Duodenal mucosa (tissue), 2 donors: Measurements from ENCODE around the gene ACTC1.

ENCODE experiments used
- H3K27ac ChIP-seq: one replicate; pipeline ENCODE4 v1.7.0; 2013; ENCODE audit warnings: low read depth, low read length
- H3K27me3 ChIP-seq, 2 donors: one replicate each; pipeline ENCODE4 v1.7.0; 2013; ENCODE audit warnings: low read length in 2 of 2, control low read depth in 1 of 2; ENCODE audit not compliant: insufficient read depth in 2 of 2, control insufficient read depth in 1 of 2
- H3K36me3 ChIP-seq, 2 donors: one replicate each; pipeline ENCODE4 v1.7.0; 2013; ENCODE audit warnings: low read length in 2 of 2, control low read depth in 1 of 2; ENCODE audit not compliant: insufficient read depth in 2 of 2, control insufficient read depth in 1 of 2
- H3K4me1 ChIP-seq, 2 donors: one replicate each; pipeline ENCODE4 v1.7.0; 2013; ENCODE audit warnings: low read length in 2 of 2, control low read depth in 1 of 2; ENCODE audit not compliant: insufficient read depth in 2 of 2, control insufficient read depth in 1 of 2
- H3K4me3 ChIP-seq, 2 donors: one replicate each; pipeline ENCODE4 v1.7.0; 2013; ENCODE audit warnings: low read length in 2 of 2, low read depth in 1 of 2
- H3K9ac ChIP-seq, 2 donors: one replicate each; pipeline ENCODE4 v1.7.0; 2013; ENCODE audit warnings: low read length in 2 of 2, low read depth in 1 of 2
- H3K9me3 ChIP-seq, 2 donors: one replicate each; pipeline ENCODE4 v1.7.0; 2013; ENCODE audit warnings: low read length in 2 of 2, control low read depth in 1 of 2; ENCODE audit not compliant: control insufficient read depth in 1 of 2

ACTC1 gene

DNA sequence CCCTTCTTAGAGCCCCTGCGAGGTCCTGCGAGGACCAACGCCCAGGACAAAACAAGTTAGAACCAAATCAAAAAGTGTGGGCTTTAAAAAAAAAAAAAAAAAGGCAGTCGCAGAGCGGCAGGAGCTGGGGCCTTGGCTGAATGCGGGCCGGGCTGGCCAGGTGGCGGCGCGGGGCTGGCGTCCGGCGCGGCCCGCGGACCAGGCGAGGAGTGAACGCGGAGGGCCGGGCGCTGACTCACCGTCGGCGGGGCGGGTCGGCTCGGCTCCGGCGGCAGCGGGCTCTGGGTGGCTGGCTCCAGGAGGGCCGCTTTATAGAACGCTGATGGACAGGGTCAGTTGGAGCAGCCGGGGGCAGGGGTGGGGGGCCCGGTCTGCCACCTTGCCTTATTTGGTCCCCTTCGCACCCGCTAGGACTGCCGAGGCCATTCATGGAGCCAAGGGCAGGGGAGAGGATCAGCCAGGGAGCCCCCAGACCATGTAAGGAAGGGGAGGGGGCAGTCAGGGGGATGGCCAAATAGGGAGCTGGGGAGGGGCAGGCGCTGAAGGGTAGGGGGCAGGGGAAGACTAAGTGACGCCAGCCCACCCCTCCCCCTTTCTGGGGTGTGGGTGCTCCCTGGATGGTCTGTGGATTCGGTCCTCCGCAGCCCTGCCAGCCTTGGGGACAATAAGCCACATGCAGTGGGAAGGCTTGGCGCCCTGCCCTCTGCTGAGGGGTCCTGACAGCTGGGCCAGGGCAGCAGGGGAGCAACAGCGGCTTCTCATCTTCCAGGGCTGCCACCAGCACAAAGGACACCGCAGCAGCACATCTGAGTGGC lies at the start of gene ACTC1:
ACTC1 (minus strand) TSS at position 283 of the 815 bp plus-strand sequence. CDS start 741 bp downstream, outside the sequence.
- Histone ChIP-seq H3K4me3 (no peak within 1 kb of the TSS), H3K9ac (no peak within 1 kb of the TSS), H3K4me1 (no peaks in the 10 kb centered on the region), H3K36me3 (no peaks in the 10 kb centered on the region), H3K27me3 (peaks cover 26% of the 10 kb centered on the region in 2 donors), H3K27ac (no peak within 1 kb of the TSS), H3K9me3 (no peaks in the 10 kb centered on the region)

GRCh38 chr15:34841262-34841725 lies 45.9 kb upstream of the ACTC1 start:
- Histone ChIP-seq H3K9ac (no peak overlapping the region), H3K27me3 (no peaks in the 10 kb centered on the region), H3K27ac (no peak overlapping the region), H3K4me1 (no peaks in the 10 kb centered on the region), H3K36me3 (no peaks in the 10 kb centered on the region), H3K9me3 (no peaks in the 10 kb centered on the region), H3K4me3 (no peak overlapping the region)

GRCh38 chr15:34838282-34838681 lies 42.9 kb upstream of the ACTC1 start:
- Histone ChIP-seq H3K36me3 (no peaks in the 10 kb centered on the region), H3K9ac (no peak overlapping the region), H3K9me3 (no peaks in the 10 kb centered on the region), H3K4me3 (no peak overlapping the region), H3K4me1 (no peaks in the 10 kb centered on the region), H3K27ac (no peak overlapping the region), H3K27me3 (no peaks in the 10 kb centered on the region)

DNA sequence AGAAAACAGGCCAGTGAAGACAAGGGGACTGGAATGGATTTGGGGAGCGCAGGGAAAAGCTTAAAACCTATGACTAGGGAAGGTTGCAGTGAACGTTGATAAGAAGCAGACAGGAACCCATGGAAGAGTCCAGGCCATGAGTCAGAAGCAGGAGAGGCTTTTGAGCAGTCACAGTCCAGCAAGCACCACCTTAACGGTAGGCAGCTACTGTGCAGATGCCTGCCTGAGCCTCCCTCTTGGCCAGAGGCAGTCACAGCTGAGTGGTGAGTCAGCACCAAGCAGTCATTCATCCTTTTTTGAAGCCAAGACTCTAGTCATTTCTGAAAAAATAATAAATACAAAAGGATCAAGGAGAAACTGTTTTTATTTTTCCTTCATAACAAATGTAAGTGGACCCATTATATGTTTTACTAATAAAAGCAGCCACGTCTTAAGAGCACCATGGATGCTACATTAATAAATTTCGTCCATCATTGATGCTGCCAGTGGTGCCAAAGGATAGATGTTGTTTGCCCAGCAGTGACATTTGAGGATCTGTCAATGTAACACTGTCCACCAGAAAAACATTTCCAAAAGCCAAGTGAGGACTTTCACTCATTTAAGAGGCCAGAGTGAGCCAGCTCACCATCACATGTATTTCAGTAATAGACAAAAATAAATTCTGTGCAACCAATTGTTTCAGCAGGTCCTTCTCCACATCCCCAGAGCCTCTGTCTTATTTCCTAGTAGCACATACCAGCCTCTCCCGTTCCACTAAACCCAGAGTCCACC lies 42.1 kb upstream of the ACTC1 start:
- Histone ChIP-seq H3K27me3 (no peaks in the 10 kb centered on the region), H3K36me3 (no peaks in the 10 kb centered on the region), H3K9ac (no peak overlapping the region), H3K27ac (no peak overlapping the region), H3K9me3 (no peaks in the 10 kb centered on the region), H3K4me1 (no peaks in the 10 kb centered on the region), H3K4me3 (no peak overlapping the region)

DNA sequence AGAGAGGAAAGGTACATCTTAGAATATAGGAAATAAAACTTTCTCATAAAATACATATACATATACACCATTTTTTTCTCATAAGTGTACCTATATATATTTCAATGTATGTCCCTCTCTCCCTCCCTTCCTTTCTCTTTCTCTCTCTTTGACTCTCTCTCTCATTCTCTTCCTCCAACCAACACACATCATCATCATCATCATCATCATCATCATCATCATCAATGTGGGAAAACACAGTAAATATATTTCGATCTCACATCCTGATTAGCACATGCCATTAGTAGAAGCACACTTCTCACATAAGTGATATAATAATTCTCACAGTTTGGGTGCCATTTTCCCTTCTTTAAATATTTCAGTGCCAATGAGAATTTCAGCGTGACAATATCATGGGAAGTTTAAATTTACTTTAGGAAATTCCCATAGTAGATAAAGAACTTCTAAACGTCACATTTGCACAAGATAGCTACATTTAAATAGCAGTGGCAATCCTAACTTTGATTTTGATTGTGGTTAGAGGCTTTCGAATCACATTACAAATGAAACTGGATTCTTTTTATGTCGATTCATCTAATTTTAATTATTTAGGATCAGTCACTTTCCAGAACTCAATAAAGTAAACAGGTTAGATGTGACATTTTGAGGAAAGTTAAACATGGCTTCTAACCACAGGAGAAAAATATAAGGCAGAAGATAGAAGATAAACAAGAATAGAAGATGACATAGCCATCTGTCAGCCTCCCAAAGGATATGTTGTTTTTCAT lies 33.0 kb upstream of the ACTC1 start:
- Histone ChIP-seq H3K9ac (no peak overlapping the region), H3K27ac (no peak overlapping the region), H3K4me3 (no peak overlapping the region), H3K9me3 (no peaks in the 10 kb centered on the region), H3K4me1 (no peaks in the 10 kb centered on the region), H3K27me3 (peaks cover 0 to 2% of the 10 kb centered on the region in 2 donors), H3K36me3 (no peaks in the 10 kb centered on the region)

DNA sequence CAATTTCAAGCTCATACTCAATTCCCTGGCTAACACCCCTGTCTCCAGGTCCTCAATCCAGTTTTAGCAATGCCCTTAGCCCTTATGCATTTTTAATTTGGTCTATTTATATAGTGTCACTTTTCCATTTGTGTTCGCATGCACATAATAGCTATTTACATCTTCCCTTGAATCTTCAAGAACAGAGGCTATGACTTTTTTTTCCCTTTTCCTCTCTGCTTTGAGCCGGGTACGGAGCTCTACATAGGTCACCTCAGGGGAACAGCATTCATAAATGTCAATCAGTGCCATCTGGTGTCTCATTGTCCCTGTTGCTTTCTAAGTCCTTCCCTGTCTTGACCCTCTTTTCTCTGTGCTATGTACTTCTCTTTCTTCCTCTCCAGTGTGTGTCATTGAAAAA lies 26.5 kb upstream of the ACTC1 start:
- Histone ChIP-seq H3K4me1 (no peaks in the 10 kb centered on the region), H3K9ac (no peak overlapping the region), H3K9me3 (no peaks in the 10 kb centered on the region), H3K27me3 (no peaks in the 10 kb centered on the region), H3K4me3 (no peak overlapping the region), H3K27ac (no peak overlapping the region), H3K36me3 (no peaks in the 10 kb centered on the region)

- Histone ChIP-seq H3K4me3 (no peak overlapping the region), H3K9ac (no peak overlapping the region), H3K4me1 (no peaks in the 10 kb centered on the region), H3K9me3 (no peaks in the 10 kb centered on the region), H3K36me3 (no peaks in the 10 kb centered on the region), H3K27me3 (peaks cover 0 to 1% of the 10 kb centered on the region in 2 donors), H3K27ac (no peak overlapping the region)
Measured at GRCh38 chr15:34820110-34820509, 24.8 kb upstream of the ACTC1 start.

DNA sequence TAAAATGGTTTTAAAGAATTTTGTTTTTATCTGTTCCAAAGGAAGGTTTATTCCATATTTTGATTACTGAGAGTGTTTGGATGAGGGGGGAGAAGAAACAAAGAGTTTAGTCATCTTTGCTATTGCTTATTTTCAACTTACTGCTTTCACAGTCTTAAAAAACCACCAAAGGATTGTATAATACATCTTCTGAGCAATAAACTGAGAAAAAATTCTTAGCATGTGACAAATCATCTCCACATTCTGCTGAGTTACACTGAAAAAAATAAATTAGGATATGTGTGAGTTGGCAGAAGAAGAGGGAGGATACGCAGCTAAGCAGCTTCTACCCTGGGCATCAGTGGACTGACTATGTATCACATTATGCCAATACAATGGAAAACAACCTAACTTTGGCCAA lies 23.2 kb upstream of the ACTC1 start:
- Histone ChIP-seq H3K9me3 (no peaks in the 10 kb centered on the region), H3K27me3 (peaks cover 0 to 2% of the 10 kb centered on the region in 2 donors), H3K27ac (no peak overlapping the region), H3K9ac (no peak overlapping the region), H3K4me3 (no peak overlapping the region), H3K36me3 (no peaks in the 10 kb centered on the region), H3K4me1 (no peaks in the 10 kb centered on the region)

DNA sequence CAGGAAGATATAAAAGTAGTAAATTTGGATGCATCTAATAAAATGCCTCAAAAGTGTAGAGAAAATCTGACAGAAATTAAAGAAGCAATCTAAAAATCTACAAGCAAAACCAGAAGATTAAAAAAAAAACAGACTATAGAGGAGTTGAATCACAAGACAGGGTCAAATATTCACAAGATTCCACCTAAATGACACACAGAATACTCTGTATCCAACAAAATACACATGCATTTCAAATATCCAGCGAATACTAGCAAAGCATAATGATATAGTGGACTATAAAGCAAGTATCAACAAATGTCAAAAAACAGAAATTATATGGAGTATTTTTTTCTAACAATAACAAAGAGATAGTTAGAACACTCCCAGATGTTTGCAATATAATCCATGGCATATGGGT lies 20.5 kb upstream of the ACTC1 start:
- peaks cover 0 to 2% of the 10 kb centered on the region in 2 donors for H3K27me3 ChIP-seq
- H3K36me3 ChIP-seq = no peaks in the 10 kb centered on the region
- no peak overlapping the region for H3K4me3 ChIP-seq
- H3K9ac ChIP-seq = no peak overlapping the region
- H3K27ac ChIP-seq = no peak overlapping the region
- H3K4me1 ChIP-seq = no peaks in the 10 kb centered on the region
- H3K9me3 ChIP-seq = no peaks in the 10 kb centered on the region
